Measurements from ENCODE around the gene GDI1. TPM values are rescaled to one million over a fixed set of nuclear protein-coding genes. Genes with fewer than 3 reads are reported as not detected.

GDI1 gene
- total RNA-seq, 2 donors from 2014 or later, result 143 to 179 TPM

DNA sequence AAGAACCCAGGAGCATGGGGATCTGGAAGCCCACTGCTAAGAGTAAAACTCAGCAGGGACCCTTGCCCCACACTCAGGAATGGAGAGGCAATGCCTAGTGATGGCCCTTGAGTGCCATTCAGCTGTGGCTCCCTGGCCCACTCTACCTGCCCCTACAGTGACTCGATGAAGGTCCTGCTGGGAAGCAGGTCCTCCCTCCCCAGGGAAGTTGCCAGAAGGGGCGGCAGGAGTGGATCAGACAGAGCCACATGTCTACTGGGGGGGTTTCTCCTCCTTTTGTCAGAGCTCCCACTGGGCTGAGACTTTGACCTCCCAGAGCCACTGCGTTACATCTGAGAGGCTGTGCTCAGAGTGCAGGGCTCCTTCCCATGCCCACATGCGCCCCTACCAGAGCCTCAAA is 52.2 kb downstream of the GDI1 start:
- no peak overlapping the region for H3K27ac ChIP-seq (ENCODE audit: low read depth, low read length)

GRCh38 chrX:154490021-154490413 is 53.1 kb downstream of the GDI1 start:
- Mint-ChIP-seq H3K9me3 (peaks cover 63% of the 10 kb centered on the region), H3K27me3 (ENCODE audit: insufficient read depth) (peaks cover 1% of the 10 kb centered on the region), H3K27ac (peak overlapping the region; percentile 87), H3K4me1 (no peaks in the 10 kb centered on the region), H3K36me3 (ENCODE audit: low read depth) (peaks cover 6% of the 10 kb centered on the region), H3K4me3 (peak overlapping the region; percentile 72)
- Histone ChIP-seq H3K9me3 (ENCODE audit: control insufficient read depth, low read length) (no peaks in the 10 kb centered on the region), H3K27me3 (ENCODE audit: control insufficient read depth, insufficient read depth, low read length, poor library complexity, severe bottlenecking) (no peaks in the 10 kb centered on the region), H3K36me3 (ENCODE audit: control insufficient read depth, insufficient read depth, low read length) (no peaks in the 10 kb centered on the region), H3K9ac (ENCODE audit: extremely low read depth, low read length, poor library complexity, severe bottlenecking) (peak overlapping the region; percentile 41), H3K4me1 (ENCODE audit: control insufficient read depth, insufficient read depth, low read length) (no peaks in the 10 kb centered on the region), H3K4me3 (ENCODE audit: low read length) (peak overlapping the region; percentile 76), H3K27ac (ENCODE audit: low read depth, low read length) (no peak overlapping the region)
- peak; percentile 46 for DNase-seq
- TF ChIP-seq, protein P1, sequence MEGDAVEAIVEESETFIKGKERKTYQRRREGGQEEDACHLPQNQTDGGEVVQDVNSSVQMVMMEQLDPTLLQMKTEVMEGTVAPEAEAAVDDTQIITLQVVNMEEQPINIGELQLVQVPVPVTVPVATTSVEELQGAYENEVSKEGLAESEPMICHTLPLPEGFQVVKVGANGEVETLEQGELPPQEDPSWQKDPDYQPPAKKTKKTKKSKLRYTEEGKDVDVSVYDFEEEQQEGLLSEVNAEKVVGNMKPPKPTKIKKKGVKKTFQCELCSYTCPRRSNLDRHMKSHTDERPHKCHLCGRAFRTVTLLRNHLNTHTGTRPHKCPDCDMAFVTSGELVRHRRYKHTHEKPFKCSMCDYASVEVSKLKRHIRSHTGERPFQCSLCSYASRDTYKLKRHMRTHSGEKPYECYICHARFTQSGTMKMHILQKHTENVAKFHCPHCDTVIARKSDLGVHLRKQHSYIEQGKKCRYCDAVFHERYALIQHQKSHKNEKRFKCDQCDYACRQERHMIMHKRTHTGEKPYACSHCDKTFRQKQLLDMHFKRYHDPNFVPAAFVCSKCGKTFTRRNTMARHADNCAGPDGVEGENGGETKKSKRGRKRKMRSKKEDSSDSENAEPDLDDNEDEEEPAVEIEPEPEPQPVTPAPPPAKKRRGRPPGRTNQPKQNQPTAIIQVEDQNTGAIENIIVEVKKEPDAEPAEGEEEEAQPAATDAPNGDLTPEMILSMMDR (conservative IDR thresholded peaks at IDR 0.05), result no peak
- 0 to 10% methylated on average over 3 to 17 of the region's 19 CpGs for WGBS, 2 experiments (ENCODE audit: insufficient coverage in 1 of 2, insufficient read length in 1 of 2)

More for the DNA sequence above, 52.2 kb downstream of the GDI1 start:
- no peak for DNase-seq
- no peaks in the 10 kb centered on the region for H3K27me3 ChIP-seq (ENCODE audit: control insufficient read depth, insufficient read depth, low read length, poor library complexity, severe bottlenecking)
- no peaks in the 10 kb centered on the region for H3K4me1 Mint-ChIP-seq
- peak overlapping the region; percentile 76 for H3K4me3 ChIP-seq (ENCODE audit: low read length)
- peak overlapping the region; percentile 72 for H3K4me3 Mint-ChIP-seq
- H3K27me3 Mint-ChIP-seq (ENCODE audit: insufficient read depth), result peaks cover 1% of the 10 kb centered on the region
- peaks cover 3% of the 10 kb centered on the region for H3K36me3 ChIP-seq (ENCODE audit: control insufficient read depth, insufficient read depth, low read length)
- no peak overlapping the region for H3K27ac Mint-ChIP-seq
- peaks cover 64% of the 10 kb centered on the region for H3K9me3 Mint-ChIP-seq
- 93% methylated on average over 4 of the region's 4 CpGs; no CpG with 5 or more reads in 1 of the 2 experiments for WGBS, 2 experiments (ENCODE audit: insufficient coverage in 1 of 2, insufficient read length in 1 of 2)
- no peaks in the 10 kb centered on the region for H3K4me1 ChIP-seq (ENCODE audit: control insufficient read depth, insufficient read depth, low read length)
- peaks cover 6% of the 10 kb centered on the region for H3K36me3 Mint-ChIP-seq (ENCODE audit: low read depth)
- no peaks in the 10 kb centered on the region for H3K9me3 ChIP-seq (ENCODE audit: control insufficient read depth, low read length)
- no peak overlapping the region for H3K9ac ChIP-seq (ENCODE audit: extremely low read depth, low read length, poor library complexity, severe bottlenecking)
- TF ChIP-seq, protein P1 (conservative IDR thresholded peaks at IDR 0.05), result no peak

GRCh38 chrX:154490414-154491083 is 53.6 kb downstream of the GDI1 start, which contains the start of gene SLC10A3:
Gene SLC10A3 (minus strand): TSS chrX:154490629. CDS start chrX:154488940, 1,689 bp downstream.
- H3K27ac ChIP-seq (ENCODE audit: low read depth, low read length), result peak within 1 kb of the TSS; percentile 77
- TF ChIP-seq, protein P1 (conservative IDR thresholded peaks at IDR 0.05), result no peak
- WGBS, 2 experiments (ENCODE audit: insufficient coverage in 1 of 2, insufficient read length in 1 of 2), result 0% methylated on average over 5 to 59 of the region's 71 CpGs

More at GRCh38 chrX:154490414-154491083, 53.6 kb downstream of the GDI1 start, which contains the start of gene SLC10A3:
- Histone ChIP-seq H3K36me3 (ENCODE audit: control insufficient read depth, insufficient read depth, low read length) (no peaks in the 10 kb centered on the region), H3K27me3 (ENCODE audit: control insufficient read depth, insufficient read depth, low read length, poor library complexity, severe bottlenecking) (no peaks in the 10 kb centered on the region), H3K4me1 (ENCODE audit: control insufficient read depth, insufficient read depth, low read length) (no peaks in the 10 kb centered on the region), H3K9ac (ENCODE audit: extremely low read depth, low read length, poor library complexity, severe bottlenecking) (peak within 1 kb of the TSS; percentile 63), H3K9me3 (ENCODE audit: control insufficient read depth, low read length) (no peaks in the 10 kb centered on the region), H3K4me3 (ENCODE audit: low read length) (peak within 1 kb of the TSS; percentile 76)
- H3K27ac Mint-ChIP-seq, result peak within 1 kb of the TSS; percentile 95
- peak; percentile 97 for DNase-seq
- H3K36me3 Mint-ChIP-seq (ENCODE audit: low read depth), result peaks cover 6% of the 10 kb centered on the region
- peaks cover 1% of the 10 kb centered on the region for H3K27me3 Mint-ChIP-seq (ENCODE audit: insufficient read depth)
- peak within 1 kb of the TSS; percentile 72 for H3K4me3 Mint-ChIP-seq
- peaks cover 62% of the 10 kb centered on the region for H3K9me3 Mint-ChIP-seq
- H3K4me1 Mint-ChIP-seq, result no peaks in the 10 kb centered on the region

Small RNAs within 50 kb of the gene (microRNA-seq; reads per million reads assigned to microRNA genes)
- gene MIR6858 (ENCODE audit: borderline microRNAs expressed), result not detected

Other genes with a start within 250 kb of the GDI1 start
- gene OPN1MW2, start 217.4 kb upstream of the GDI1 start, total RNA-seq, result not detected
- gene OPN1MW3, start 179.6 kb upstream of the GDI1 start, total RNA-seq, result not detected
- gene TEX28, start 142.0 kb upstream of the GDI1 start, total RNA-seq, result not detected
- not detected for gene TKTL1, start 141.4 kb upstream of the GDI1 start, total RNA-seq
- 1,000 to 10,000 TPM; 1,074 to 1,251 TPM for gene FLNA, start 62.5 kb upstream of the GDI1 start, total RNA-seq
- 10 to 100 TPM; 60.3 to 76.4 TPM for gene EMD, start 57.9 kb upstream of the GDI1 start, total RNA-seq
- 1,000 to 10,000 TPM; 2,142 to 2,551 TPM for gene RPL10, start 38.8 kb upstream of the GDI1 start, total RNA-seq
- gene DNASE1L1, start 27.9 kb upstream of the GDI1 start, total RNA-seq, result 10 to 100 TPM; 13.8 to 17.0 TPM
- 10 to 100 TPM; 32.9 to 62.9 TPM for gene TAFAZZIN, start 25.6 kb upstream of the GDI1 start, total RNA-seq
- 10 to 100 TPM; 61.6 to 66.8 TPM for gene ATP6AP1, start 8.5 kb upstream of the GDI1 start, total RNA-seq
- gene FAM50A, start 7.0 kb downstream of the GDI1 start, total RNA-seq, result 100 to 1,000 TPM in 1 of 2 donors, 10 to 100 TPM in 1; 91.0 to 102 TPM
- 10 to 100 TPM; 52.6 to 68.8 TPM for gene PLXNA3, start 21.1 kb downstream of the GDI1 start, total RNA-seq
- gene LAGE3, start 42.1 kb downstream of the GDI1 start, total RNA-seq, result 10 to 100 TPM; 29.5 to 34.1 TPM
- 10 to 100 TPM; 29.1 to 35.9 TPM for gene UBL4A, start 49.5 kb downstream of the GDI1 start, total RNA-seq
- gene SLC10A3, start 53.5 kb downstream of the GDI1 start, total RNA-seq, result 1 to 10 TPM; 5.4 to 9.1 TPM
- 10 to 100 TPM; 23.6 to 24.3 TPM for gene FAM3A, start 79.1 kb downstream of the GDI1 start, total RNA-seq
- 10 to 100 TPM; 71.7 to 81.4 TPM for gene G6PD, start 109.7 kb downstream of the GDI1 start, total RNA-seq
- gene IKBKG, start 110.5 kb downstream of the GDI1 start, total RNA-seq, result 10 to 100 TPM; 19.8 to 20.3 TPM
- gene CTAG1A, start 148.0 kb downstream of the GDI1 start, total RNA-seq, result not detected
- gene CTAG1B, start 182.1 kb downstream of the GDI1 start, total RNA-seq, result not detected
- gene CTAG2, start 216.4 kb downstream of the GDI1 start, total RNA-seq, result not detected